ENCODE results near the gene PPP2R5E.

GRCh38 chr14:63426838-63427352 lies 116.3 kb downstream of the PPP2R5E start:
- TF ChIP-seq CTCF (IDR thresholded peaks at IDR 0.05; ENCODE audit: low read depth, low read length, missing input control) (no peak), RAD21 (IDR thresholded peaks at IDR 0.05) (no peak), GABPA (IDR thresholded peaks at IDR 0.05 in 1 of 2, conservative IDR thresholded peaks at IDR 0.05 in 1 of 2) (no peak), SP1 (IDR thresholded peaks at IDR 0.05) (no peak), ATF3 (IDR thresholded peaks at IDR 0.05) (no peak), JUND (IDR thresholded peaks at IDR 0.05) (no peak), HNF4G (IDR thresholded peaks at IDR 0.05) (no peak)
- TF ChIP-seq, protein P1, sequence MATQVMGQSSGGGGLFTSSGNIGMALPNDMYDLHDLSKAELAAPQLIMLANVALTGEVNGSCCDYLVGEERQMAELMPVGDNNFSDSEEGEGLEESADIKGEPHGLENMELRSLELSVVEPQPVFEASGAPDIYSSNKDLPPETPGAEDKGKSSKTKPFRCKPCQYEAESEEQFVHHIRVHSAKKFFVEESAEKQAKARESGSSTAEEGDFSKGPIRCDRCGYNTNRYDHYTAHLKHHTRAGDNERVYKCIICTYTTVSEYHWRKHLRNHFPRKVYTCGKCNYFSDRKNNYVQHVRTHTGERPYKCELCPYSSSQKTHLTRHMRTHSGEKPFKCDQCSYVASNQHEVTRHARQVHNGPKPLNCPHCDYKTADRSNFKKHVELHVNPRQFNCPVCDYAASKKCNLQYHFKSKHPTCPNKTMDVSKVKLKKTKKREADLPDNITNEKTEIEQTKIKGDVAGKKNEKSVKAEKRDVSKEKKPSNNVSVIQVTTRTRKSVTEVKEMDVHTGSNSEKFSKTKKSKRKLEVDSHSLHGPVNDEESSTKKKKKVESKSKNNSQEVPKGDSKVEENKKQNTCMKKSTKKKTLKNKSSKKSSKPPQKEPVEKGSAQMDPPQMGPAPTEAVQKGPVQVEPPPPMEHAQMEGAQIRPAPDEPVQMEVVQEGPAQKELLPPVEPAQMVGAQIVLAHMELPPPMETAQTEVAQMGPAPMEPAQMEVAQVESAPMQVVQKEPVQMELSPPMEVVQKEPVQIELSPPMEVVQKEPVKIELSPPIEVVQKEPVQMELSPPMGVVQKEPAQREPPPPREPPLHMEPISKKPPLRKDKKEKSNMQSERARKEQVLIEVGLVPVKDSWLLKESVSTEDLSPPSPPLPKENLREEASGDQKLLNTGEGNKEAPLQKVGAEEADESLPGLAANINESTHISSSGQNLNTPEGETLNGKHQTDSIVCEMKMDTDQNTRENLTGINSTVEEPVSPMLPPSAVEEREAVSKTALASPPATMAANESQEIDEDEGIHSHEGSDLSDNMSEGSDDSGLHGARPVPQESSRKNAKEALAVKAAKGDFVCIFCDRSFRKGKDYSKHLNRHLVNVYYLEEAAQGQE (IDR thresholded peaks at IDR 0.05): no peak

All from liver (tissue), 3 donors.